ENCODE results near the gene CACNA1S. TPM values are rescaled to one million over a fixed set of nuclear protein-coding genes. Genes with fewer than 3 reads are reported as not detected.

The CACNA1S gene
- polyA plus RNA-seq, 1 of the 3 experiments (the other 2 are of a cell fraction), result not detected

GRCh38 chr1:201088901-201089525 lies 23.2 kb downstream of the CACNA1S start:
- POLR2A ChIA-PET, result no interaction called here
- H3K4me3 ChIP-seq (ENCODE audit: low read depth in 2 of 2, low read length in 1 of 2), result no peak overlapping the region
- no peak overlapping the region for H3K27ac ChIP-seq (ENCODE audit: low read depth in 2 of 2, low read length in 1 of 2)
- H3F3A ChIP-seq (replicated peaks; ENCODE audit: insufficient read depth), result no peaks in the 10 kb centered on the region
- peaks cover 29% of the 10 kb centered on the region; the same call in 1 of the 2 replicates for H3K27me3 ChIP-seq (ENCODE audit: insufficient read depth)
- no peaks in the 10 kb centered on the region for H3K79me2 ChIP-seq (ENCODE audit: insufficient read depth)
- DNase-seq, result no peak
- H3K4me2 ChIP-seq, result no peak overlapping the region
- CTCF ChIA-PET, result interaction anchor here (1.2 to 2.0 kb wide), 3 partner anchors 10 to 467 kb away, joined by 3 to 6 read pairs (median 3); no protein-coding TSS in a partner anchor
- no peak for TF ChIP-seq TAF1 (IDR thresholded peaks at IDR 0.05; ENCODE audit: borderline replicate concordance, low read depth, low read length)
- TF ChIP-seq SIN3A (IDR thresholded peaks at IDR 0.05; ENCODE audit: borderline replicate concordance, low read depth, low read length), result no peak
- TF ChIP-seq NRF1 (IDR thresholded peaks at IDR 0.05; ENCODE audit: low read depth, low read length), result no peak
- no peak for TF ChIP-seq GATA2 (CRISPR knock-in tag; IDR thresholded peaks at IDR 0.05)
- TF ChIP-seq EP300 (IDR thresholded peaks at IDR 0.05; ENCODE audit: borderline replicate concordance in 1 of 2, low read depth in 1 of 2, low read length in 1 of 2), result no peak
- H3K4me1 ChIP-seq (ENCODE audit: control insufficient read depth in 1 of 2, insufficient read depth in 2 of 2, low read depth in 1 of 2, low read length in 1 of 2), result no peaks in the 10 kb centered on the region
- H4K20me1 ChIP-seq (ENCODE audit: insufficient read depth), result no peaks in the 10 kb centered on the region
- H3K9ac ChIP-seq, result no peak overlapping the region
- H3K9me3 ChIP-seq, result no peaks in the 10 kb centered on the region
- WGBS (ENCODE audit: low lambda C conversion rate), result 89% methylated on average over 19 of the region's 19 CpGs
- no peaks in the 10 kb centered on the region for H3K9me2 ChIP-seq
- no peak overlapping the region for H2AFZ ChIP-seq (ENCODE audit: low read depth)
- H3K36me3 ChIP-seq (replicated peaks in 1 of 2; ENCODE audit: control insufficient read depth in 1 of 2, insufficient read depth in 2 of 2, low read length in 1 of 2), result no peaks in the 10 kb centered on the region

- Histone ChIP-seq H3K4me2 (no peak overlapping the region), H3K27me3 (ENCODE audit: insufficient read depth) (peaks cover 31% of the 10 kb centered on the region; the same call in 1 of the 2 replicates), H3K79me2 (ENCODE audit: insufficient read depth) (no peaks in the 10 kb centered on the region), H3K9me2 (no peaks in the 10 kb centered on the region), H4K20me1 (ENCODE audit: insufficient read depth) (no peaks in the 10 kb centered on the region), H2AFZ (ENCODE audit: low read depth) (no peak overlapping the region), H3K4me1 (ENCODE audit: control insufficient read depth in 1 of 2, insufficient read depth in 2 of 2, low read depth in 1 of 2, low read length in 1 of 2) (no peaks in the 10 kb centered on the region), H3F3A (replicated peaks; ENCODE audit: insufficient read depth) (no peaks in the 10 kb centered on the region), H3K27ac (ENCODE audit: low read depth in 2 of 2, low read length in 1 of 2) (no peak overlapping the region), H3K9me3 (no peaks in the 10 kb centered on the region), H3K36me3 (replicated peaks in 1 of 2; ENCODE audit: control insufficient read depth in 1 of 2, insufficient read depth in 2 of 2, low read length in 1 of 2) (no peaks in the 10 kb centered on the region), H3K4me3 (ENCODE audit: low read depth in 2 of 2, low read length in 1 of 2) (no peak overlapping the region), H3K9ac (no peak overlapping the region)
- ChIA-PET POLR2A (no interaction called here), CTCF (interaction anchor here (2.0 kb wide), 1 partner anchor 11 kb away, joined by 6 read pairs; no protein-coding TSS in a partner anchor)
- no peak for DNase-seq
- WGBS (ENCODE audit: low lambda C conversion rate), result 74% methylated on average over 4 of the region's 4 CpGs
- TF ChIP-seq FOSL2 (IDR thresholded peaks at IDR 0.05; ENCODE audit: borderline replicate concordance, low read depth) (no peak), GATA2 (CRISPR knock-in tag; IDR thresholded peaks at IDR 0.05) (no peak), SIN3A (IDR thresholded peaks at IDR 0.05; ENCODE audit: borderline replicate concordance, low read depth, low read length) (no peak), NRF1 (IDR thresholded peaks at IDR 0.05; ENCODE audit: low read depth, low read length) (no peak), SMC3 (IDR thresholded peaks at IDR 0.05; ENCODE audit: low read depth, low read length) (no peak), TCF12 (IDR thresholded peaks at IDR 0.05) (no peak), ELF1 (IDR thresholded peaks at IDR 0.05) (no peak), EZH2phosphoT487 (IDR thresholded peaks at IDR 0.05; ENCODE audit: borderline replicate concordance, low read depth) (no peak), MEF2A (IDR thresholded peaks at IDR 0.05; ENCODE audit: borderline replicate concordance, low read depth) (no peak), FOXM1 (IDR thresholded peaks at IDR 0.05; ENCODE audit: low read depth) (no peak), TAF1 (IDR thresholded peaks at IDR 0.05; ENCODE audit: borderline replicate concordance, low read depth, low read length) (no peak), NFIC (IDR thresholded peaks at IDR 0.05; ENCODE audit: borderline replicate concordance) (no peak), ZBTB33 (IDR thresholded peaks at IDR 0.05; ENCODE audit: borderline replicate concordance, low read depth) (no peak), POLR2AphosphoS5 (IDR thresholded peaks at IDR 0.05; ENCODE audit: low read depth, low read length) (no peak)
- TF ChIP-seq, protein P1, sequence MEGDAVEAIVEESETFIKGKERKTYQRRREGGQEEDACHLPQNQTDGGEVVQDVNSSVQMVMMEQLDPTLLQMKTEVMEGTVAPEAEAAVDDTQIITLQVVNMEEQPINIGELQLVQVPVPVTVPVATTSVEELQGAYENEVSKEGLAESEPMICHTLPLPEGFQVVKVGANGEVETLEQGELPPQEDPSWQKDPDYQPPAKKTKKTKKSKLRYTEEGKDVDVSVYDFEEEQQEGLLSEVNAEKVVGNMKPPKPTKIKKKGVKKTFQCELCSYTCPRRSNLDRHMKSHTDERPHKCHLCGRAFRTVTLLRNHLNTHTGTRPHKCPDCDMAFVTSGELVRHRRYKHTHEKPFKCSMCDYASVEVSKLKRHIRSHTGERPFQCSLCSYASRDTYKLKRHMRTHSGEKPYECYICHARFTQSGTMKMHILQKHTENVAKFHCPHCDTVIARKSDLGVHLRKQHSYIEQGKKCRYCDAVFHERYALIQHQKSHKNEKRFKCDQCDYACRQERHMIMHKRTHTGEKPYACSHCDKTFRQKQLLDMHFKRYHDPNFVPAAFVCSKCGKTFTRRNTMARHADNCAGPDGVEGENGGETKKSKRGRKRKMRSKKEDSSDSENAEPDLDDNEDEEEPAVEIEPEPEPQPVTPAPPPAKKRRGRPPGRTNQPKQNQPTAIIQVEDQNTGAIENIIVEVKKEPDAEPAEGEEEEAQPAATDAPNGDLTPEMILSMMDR (IDR thresholded peaks at IDR 0.05), result no peak
- TF ChIP-seq, protein P2, sequence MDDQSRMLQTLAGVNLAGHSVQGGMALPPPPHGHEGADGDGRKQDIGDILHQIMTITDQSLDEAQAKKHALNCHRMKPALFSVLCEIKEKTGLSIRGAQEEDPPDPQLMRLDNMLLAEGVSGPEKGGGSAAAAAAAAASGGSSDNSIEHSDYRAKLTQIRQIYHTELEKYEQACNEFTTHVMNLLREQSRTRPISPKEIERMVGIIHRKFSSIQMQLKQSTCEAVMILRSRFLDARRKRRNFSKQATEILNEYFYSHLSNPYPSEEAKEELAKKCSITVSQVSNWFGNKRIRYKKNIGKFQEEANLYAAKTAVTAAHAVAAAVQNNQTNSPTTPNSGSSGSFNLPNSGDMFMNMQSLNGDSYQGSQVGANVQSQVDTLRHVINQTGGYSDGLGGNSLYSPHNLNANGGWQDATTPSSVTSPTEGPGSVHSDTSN (IDR thresholded peaks at IDR 0.05), result no peak
Measured at GRCh38 chr1:201088395-201088794, 23.8 kb downstream of the CACNA1S start.

Data from SK-N-SH (cell line).